Activated CD4-positive, alpha-beta T cell treated with anti-CD3 and anti-CD28 coated beads for 4 hours (primary cell): Measurements from ENCODE around the gene CRB2.

Experiments used
- DNase-seq, 2 donors: peaks; one replicate each; pipeline ENCODE4 v3.0.0-alpha.2; 2020

Gene CRB2

GRCh38 chr9:123408313-123409262 lies 52.6 kb downstream of the CRB2 start:
- no peak for DNase-seq

GRCh38 chr9:123410281-123410910 lies 54.4 kb downstream of the CRB2 start:
- no peak for DNase-seq

GRCh38 chr9:123411191-123411590 lies 55.2 kb downstream of the CRB2 start:
- no peak for DNase-seq

- no peak for DNase-seq
These were observed 55.6 kb downstream of the CRB2 start for GRCh38 chr9:123411636-123412035.

- DNase-seq, result no peak
These were observed 56.3 kb downstream of the CRB2 start for GRCh38 chr9:123412171-123412820.

- no peak for DNase-seq
These were observed 58.2 kb downstream of the CRB2 start for GRCh38 chr9:123414204-123414603.

GRCh38 chr9:123414936-123415930 lies 59.2 kb downstream of the CRB2 start:
- DNase-seq, result no peak

- DNase-seq, result no peak
These were observed 60.2 kb downstream of the CRB2 start for GRCh38 chr9:123416176-123416575.

- DNase-seq, result no peak
These were observed 61.5 kb downstream of the CRB2 start for GRCh38 chr9:123417289-123418051.

- no peak for DNase-seq
These were observed 62.0 kb downstream of the CRB2 start for GRCh38 chr9:123418052-123418430.

- DNase-seq, result no peak
These were observed 62.5 kb downstream of the CRB2 start for GRCh38 chr9:123418506-123418905.

- DNase-seq, result no peak
These were observed 63.1 kb downstream of the CRB2 start for GRCh38 chr9:123419091-123419490.

GRCh38 chr9:123419721-123420591 lies 64.0 kb downstream of the CRB2 start:
- DNase-seq, result no peak

GRCh38 chr9:123420592-123421111 lies 64.7 kb downstream of the CRB2 start:
- DNase-seq, result no peak

- no peak for DNase-seq
These were observed 65.2 kb downstream of the CRB2 start for GRCh38 chr9:123421186-123421585.

GRCh38 chr9:123421801-123422455 lies 65.9 kb downstream of the CRB2 start:
- DNase-seq, result no peak

- DNase-seq, result no peak
These were observed 66.8 kb downstream of the CRB2 start for GRCh38 chr9:123422635-123423310.

- DNase-seq, result no peak
These were observed 67.3 kb downstream of the CRB2 start for GRCh38 chr9:123423311-123423640.

GRCh38 chr9:123424131-123424530 lies 68.1 kb downstream of the CRB2 start:
- DNase-seq, result no peak
